H1 (cell line): ENCODE results near the gene SLC15A3. TPM values are rescaled to one million over a fixed set of nuclear protein-coding genes. Genes with fewer than 3 reads are reported as not detected.

ENCODE experiments used
- CTCF ChIA-PET: fragments of 300-600 bp; sonication (Branson Sonifier 250); formaldehyde crosslinking; loops from one replicate; lab custom pipeline; 2021; ENCODE audit not compliant: partially characterized antibody; lab: Charles Lee
- POLR2A ChIA-PET: fragments of 300-600 bp; sonication (Branson Sonifier 250); formaldehyde crosslinking; loops from one replicate; lab custom pipeline; 2021; ENCODE audit warnings: inconsistent platforms; ENCODE audit not compliant: partially characterized antibody; lab: Charles Lee
- DNase-seq, 2 experiments: peaks; one replicate each; pipeline versions ENCODE4 v3.0.0 to v3.0.0-alpha.2; 2010 to 2022; ENCODE audit warnings: low spot score in 2 of 2, low read depth in 1 of 2, mixed read lengths in 1 of 2
- FAIRE-seq: peaks from 2 replicates; lab custom pipeline; 2011; peaks lifted over from hg19 to GRCh38; lab: Jason Lieb, UNC
- H2AFZ ChIP-seq: 2 replicates; pipeline ENCODE4 v1.8.1; 2012; ENCODE audit warnings: low read length, inconsistent platforms
- H2AK5ac ChIP-seq: 2 replicates; pipeline ENCODE4 v1.6.1; 2013; ENCODE audit warnings: low read depth, low read length
- H2BK120ac ChIP-seq: replicated peaks from 2 replicates; pipeline ENCODE3; 2013; ENCODE audit warnings: low read depth, low read length, inconsistent platforms
- H2BK12ac ChIP-seq: 2 replicates; pipeline ENCODE4 v1.6.1; 2013; ENCODE audit warnings: low read depth, low read length
- H2BK15ac ChIP-seq: 2 replicates; pipeline ENCODE4 v1.6.1; 2013; ENCODE audit warnings: low read length
- H2BK20ac ChIP-seq: 2 replicates; pipeline ENCODE4 v1.6.1; 2013; ENCODE audit warnings: low read length
- H2BK5ac ChIP-seq: 2 replicates; pipeline ENCODE4 v1.6.1; 2013; ENCODE audit warnings: low read depth, low read length
- H3K14ac ChIP-seq: 2 replicates; pipeline ENCODE4 v1.6.1; 2013; ENCODE audit warnings: inconsistent platforms; ENCODE audit not compliant: insufficient read length
- H3K18ac ChIP-seq: 2 replicates; pipeline ENCODE4 v1.6.1; 2013; ENCODE audit warnings: low read length; ENCODE audit errors: extremely low read depth
- H3K23ac ChIP-seq: 2 replicates; pipeline ENCODE4 v1.6.1; 2013; ENCODE audit warnings: inconsistent platforms; ENCODE audit not compliant: insufficient read length
- H3K23me2 ChIP-seq: 2 replicates; pipeline ENCODE4 v1.6.1; 2013; ENCODE audit warnings: low read depth, low read length
- H3K27ac ChIP-seq: 2 replicates; pipeline ENCODE4 v1.6.1; 2011; ENCODE audit warnings: low read depth, low read length, inconsistent platforms
- H3K27me3 ChIP-seq, 4 experiments: replicated peaks in 1 of 4; 1 replicate in 1 of 4; 2 replicates in 3 of 4; pipeline versions ENCODE4 v1.6.1 to v1.8.1; 2011 to 2013; ENCODE audit warnings: low read length in 3 of 4, mild to moderate bottlenecking in 3 of 4, inconsistent platforms in 2 of 4, mixed read lengths in 2 of 4, moderate library complexity in 1 of 4; ENCODE audit not compliant: control insufficient read depth in 3 of 4, insufficient read depth in 3 of 4; ENCODE audit errors: extremely low read depth in 1 of 4
- H3K36me3 ChIP-seq, 4 experiments: 2 replicates each; pipeline versions ENCODE4 v1.6.1 to v1.8.1; 2011 to 2013; ENCODE audit warnings: mild to moderate bottlenecking in 4 of 4, low read length in 3 of 4, moderate library complexity in 2 of 4, control low read depth in 1 of 4, inconsistent platforms in 1 of 4; ENCODE audit not compliant: insufficient read depth in 4 of 4, control insufficient read depth in 2 of 4
- H3K4ac ChIP-seq: replicated peaks from 2 replicates; pipeline ENCODE3; 2013; ENCODE audit warnings: low read length, low read depth, mixed read lengths, inconsistent platforms; ENCODE audit not compliant: insufficient read length
- H3K4me1 ChIP-seq, 4 experiments: replicated peaks in 1 of 4; 1 replicate in 1 of 4; 2 replicates in 3 of 4; pipeline versions ENCODE4 v1.6.1 to v1.8.1; 2011 to 2013; ENCODE audit warnings: low read length in 3 of 4, inconsistent platforms in 2 of 4, mixed read lengths in 1 of 4; ENCODE audit not compliant: insufficient read depth in 4 of 4, control insufficient read depth in 3 of 4
- H3K4me2 ChIP-seq, 2 experiments: 2 replicates each; pipeline versions ENCODE4 v1.6.1 to v1.8.1; 2011 to 2013; ENCODE audit warnings: low read depth in 2 of 2, low read length in 2 of 2, control low read depth in 1 of 2, inconsistent platforms in 1 of 2, mild to moderate bottlenecking in 1 of 2; ENCODE audit not compliant: insufficient read depth in 1 of 2
- H3K4me3 ChIP-seq, 4 experiments: fragments of 200-600, 300-600 bp in 1 of 4; sonication (generic), shearing (Covaris generic), sonication (Bioruptor Twin) in 1 of 4; 2 replicates each; pipeline versions ENCODE4 v1.5.1 to v1.8.1; 2011 to 2016; ENCODE audit warnings: low read length in 4 of 4, low read depth in 3 of 4, control low read depth in 2 of 4, inconsistent platforms in 2 of 4, mild to moderate bottlenecking in 2 of 4, mixed read lengths in 1 of 4, moderate library complexity in 1 of 4; ENCODE audit not compliant: insufficient read depth in 2 of 4; ENCODE audit errors: extremely low read depth in 1 of 4
- H3K56ac ChIP-seq: replicated peaks from 2 replicates; pipeline ENCODE3; 2013; ENCODE audit warnings: low read depth, mild to moderate bottlenecking, mixed read lengths, low read length, inconsistent platforms; ENCODE audit not compliant: insufficient read length
- H3K79me1 ChIP-seq: 2 replicates; pipeline ENCODE4 v1.6.1; 2013; ENCODE audit warnings: low read depth, low read length, control low read depth
- H3K79me2 ChIP-seq, 2 experiments: 2 replicates each; pipeline versions ENCODE4 v1.6.1 to v1.8.1; 2012 to 2013; ENCODE audit warnings: low read length in 2 of 2, mild to moderate bottlenecking in 2 of 2, inconsistent platforms in 1 of 2; ENCODE audit not compliant: insufficient read depth in 2 of 2, control insufficient read depth in 1 of 2
- H3K9ac ChIP-seq, 4 experiments: replicated peaks in 1 of 4; 1 replicate in 1 of 4; 2 replicates in 3 of 4; pipeline versions ENCODE4 v1.6.1 to v1.8.1; 2011 to 2013; ENCODE audit warnings: low read depth in 3 of 4, low read length in 3 of 4, control low read depth in 2 of 4, mild to moderate bottlenecking in 2 of 4, moderate library complexity in 2 of 4, inconsistent platforms in 1 of 4; ENCODE audit errors: extremely low read depth in 1 of 4
- H3K9me3 ChIP-seq, 2 experiments: 2 replicates each; pipeline versions ENCODE4 v1.6.1 to v1.8.1; 2012 to 2013; ENCODE audit warnings: mild to moderate bottlenecking in 2 of 2, moderate library complexity in 2 of 2, control low read depth in 1 of 2, inconsistent platforms in 1 of 2, low read depth in 1 of 2, low read length in 1 of 2, mixed read lengths in 1 of 2; ENCODE audit not compliant: insufficient read depth in 2 of 2
- H4K20me1 ChIP-seq, 2 experiments: replicated peaks in 1 of 2; 2 replicates each; pipeline versions ENCODE3 to v1.8.1; 2011 to 2013; ENCODE audit warnings: inconsistent platforms in 2 of 2, low read length in 2 of 2, mild to moderate bottlenecking in 1 of 2; ENCODE audit not compliant: insufficient read depth in 2 of 2, control insufficient read depth in 1 of 2
- H4K5ac ChIP-seq: 2 replicates; pipeline ENCODE4 v1.6.1; 2013; ENCODE audit warnings: low read length, low read depth, mixed read lengths, inconsistent platforms; ENCODE audit not compliant: insufficient read length
- H4K8ac ChIP-seq: 2 replicates; pipeline ENCODE4 v1.8.0; 2013; ENCODE audit warnings: mild to moderate bottlenecking, moderate library complexity, low read length, inconsistent platforms; ENCODE audit not compliant: insufficient read depth; ENCODE audit errors: extremely low read depth
- H4K91ac ChIP-seq: replicated peaks from 2 replicates; pipeline ENCODE3; 2013; ENCODE audit warnings: low read length, mixed read lengths, inconsistent platforms; ENCODE audit not compliant: insufficient read length
- EP300 ChIP-seq, 2 experiments: IDR thresholded peaks; 1 replicate in 1 of 2; 2 replicates in 1 of 2; pipeline ENCODE4 v1.6.1; 2011 to 2012; ENCODE audit warnings: low read depth in 2 of 2, low read length in 2 of 2, mild to moderate bottlenecking in 2 of 2, borderline replicate concordance in 1 of 2, inconsistent platforms in 1 of 2, moderate library complexity in 1 of 2
- GTF2F1 ChIP-seq: IDR thresholded peaks from 2 replicates; pipeline ENCODE4 v1.6.1; 2012; ENCODE audit warnings: low read depth, low read length, improper control_type of control experiment, borderline replicate concordance
- HDAC2 ChIP-seq, 2 experiments: fragments of 300-600 bp in 1 of 2; sonication (generic) in 1 of 2; IDR thresholded peaks; 2 replicates each; pipeline ENCODE4 v1.6.1; 2011 to 2012; ENCODE audit warnings: low read depth in 2 of 2, low read length in 2 of 2, mild to moderate bottlenecking in 2 of 2, moderate library complexity in 2 of 2, borderline replicate concordance in 1 of 2, inconsistent platforms in 1 of 2
- JUND ChIP-seq: IDR thresholded peaks from 2 replicates; pipeline ENCODE4 v1.6.1; 2011; ENCODE audit warnings: mild to moderate bottlenecking, improper control_type of control experiment, low read length
- KDM1A ChIP-seq: fragments of 200-600, 300-600 bp; sonication (generic); IDR thresholded peaks from 2 replicates; pipeline ENCODE4 v1.7.1; 2016; ENCODE audit warnings: mild to moderate bottlenecking, low read length, borderline replicate concordance
- SIRT6 ChIP-seq: IDR thresholded peaks from one replicate; pipeline ENCODE4 v1.7.1; 2012; ENCODE audit warnings: low read length, inconsistent platforms
- TBP ChIP-seq: IDR thresholded peaks from 2 replicates; pipeline ENCODE4 v1.6.1; 2011; ENCODE audit warnings: low read depth, low read length, improper control_type of control experiment
- WGBS, 2 experiments: shearing (Covaris generic) in 1 of 2; methylation state at CpG; one replicate each; pipeline versions ENCODE4 v1.1.6 to v1.1.7; 2013 to 2015; ENCODE audit warnings: low lambda C conversion rate in 2 of 2, mixed read lengths in 2 of 2, inconsistent platforms in 1 of 2, low coverage in 1 of 2, missing lambda C conversion rate in 1 of 2; ENCODE audit not compliant: insufficient replicate concordance in 2 of 2, insufficient coverage in 1 of 2, insufficient read length in 1 of 2; ENCODE audit errors: extremely low coverage in 1 of 2, missing lambda C conversion rate in 1 of 2; 5-methylcytosine and 5-hydroxymethylcytosine counted together
- polyA plus RNA-seq, 7 experiments: library from polyadenylated mRNA; depleted of rRNA in 3 of 7; stranded (reverse) in 5 of 7; unstranded in 2 of 7; fragments of >200 nt in 5 of 7; fragments of 200-250 nt in 2 of 7; gene quantifications; 1 replicate in 5 of 7; 2 replicates in 1 of 7; 4 replicates in 1 of 7; pipeline versions ENCODE4 v1.2.1 to v1.2.3, GENCODE V29; 2011 to 2013; ENCODE audit warnings: missing spikeins in 2 of 7, mixed read lengths in 2 of 7
- total RNA-seq: library from RNA; stranded (reverse); fragmentation: NEBNext Ultra II Directional; extraction: Animal tissue kit (Norgen Biotek cat#: 25700); gene quantifications from 2 replicates; pipeline ENCODE4 v1.2.1, GENCODE V29; 2021
- TF ChIP-seq, protein P1 (sequence below): IDR thresholded peaks from 2 replicates; pipeline ENCODE4 v1.6.1; 2012; ENCODE audit warnings: inconsistent platforms
- TF ChIP-seq, protein P2 (sequence below), 3 experiments: IDR thresholded peaks; 1 replicate in 2 of 3; 2 replicates in 1 of 3; pipeline versions ENCODE4 v1.5.1 to v1.6.1; 2011; ENCODE audit warnings: low read length in 3 of 3, mild to moderate bottlenecking in 3 of 3, inconsistent platforms in 2 of 3, low read depth in 1 of 3, moderate library complexity in 1 of 3; ENCODE audit not compliant: insufficient read depth in 1 of 3; ENCODE audit errors: control extremely low read depth in 1 of 3

Gene SLC15A3
- total and polyA plus RNA-seq, 2 of the 8 experiments (the other 6 are each of a cell fraction or from before 2014, with no cell fraction given), result 25.8 to 31.0 TPM

DNA sequence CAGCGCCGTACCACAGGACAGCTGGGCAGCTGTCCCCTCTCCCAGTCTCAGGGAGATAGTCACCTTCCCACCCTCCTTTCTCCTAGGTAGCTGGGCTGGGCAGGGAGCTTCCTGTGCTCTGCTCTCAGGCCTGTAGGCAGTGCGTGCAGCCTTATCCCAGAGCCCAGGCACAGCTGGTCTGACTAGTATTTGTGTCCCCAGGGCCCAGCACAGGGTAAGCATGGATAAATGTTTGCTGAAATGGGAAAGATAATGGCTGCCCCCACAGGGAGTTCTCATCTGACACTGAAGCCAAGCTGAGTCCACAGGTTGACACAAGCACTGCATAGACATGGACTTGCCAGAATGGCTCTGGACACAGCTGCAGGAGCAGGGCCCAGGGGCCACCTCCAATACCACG, 9.8 kb downstream of the SLC15A3 start:
- no peak overlapping the region for H2AFZ ChIP-seq
- no peak overlapping the region for H3K4me2 ChIP-seq
- no peak overlapping the region for H2BK12ac ChIP-seq
- H2BK20ac ChIP-seq, result no peak overlapping the region
- DNase-seq (no peak), FAIRE-seq (no peak)
- H3K18ac ChIP-seq, result no peak overlapping the region
- H3K4me1 ChIP-seq, result no peaks in the 10 kb centered on the region; a peak in 1 of 7 replicates
- no peak overlapping the region for H3K56ac ChIP-seq
- H3K23ac ChIP-seq, result no peak overlapping the region
- no peak overlapping the region for H2BK120ac ChIP-seq
- no peak overlapping the region for H3K9ac ChIP-seq
- H2AK5ac ChIP-seq, result no peak overlapping the region
- H2BK5ac ChIP-seq, result no peak overlapping the region
- H3K27ac ChIP-seq, result no peak overlapping the region
- H4K20me1 ChIP-seq, result peaks cover 1 to 2% of the 10 kb centered on the region in 2 experiments
- no peaks in the 10 kb centered on the region for H3K23me2 ChIP-seq
- no peak overlapping the region for H4K5ac ChIP-seq
- ChIA-PET POLR2A (interaction anchor here (1.7 to 2.0 kb wide), 2 partner anchors 9 to 11 kb away, joined by 8 to 10 read pairs; partner anchors contain the start of gene SLC15A3), CTCF (interaction anchor here (0.7 to 1.3 kb wide), 4 partner anchors 12 to 246 kb away, joined by 3 to 4 read pairs (median 3); no protein-coding TSS in a partner anchor)
- no peaks in the 10 kb centered on the region; the same call in 1 of the 2 replicates for H3K79me1 ChIP-seq
- H3K4ac ChIP-seq, result no peak overlapping the region
- H2BK15ac ChIP-seq, result no peak overlapping the region
- no peaks in the 10 kb centered on the region for H3K27me3 ChIP-seq
- no peak overlapping the region for H3K4me3 ChIP-seq
- peaks cover 0 to 2% of the 10 kb centered on the region in 2 experiments; a peak in 1 of 4 replicates for H3K79me2 ChIP-seq
- H4K91ac ChIP-seq, result no peak overlapping the region
- WGBS, 2 experiments, result 85% methylated on average over 4 of the region's 4 CpGs; no CpG with 5 or more reads in 1 of the 2 experiments
- H3K9me3 ChIP-seq, result no peaks in the 10 kb centered on the region
- no peak overlapping the region for H4K8ac ChIP-seq
- no peak overlapping the region for H3K14ac ChIP-seq
- H3K36me3 ChIP-seq, result peaks cover 0 to 3% (median 1%) of the 10 kb centered on the region in 4 experiments; a peak in 2 of 8 replicates
- TF ChIP-seq JUND, result no peak
- TF ChIP-seq, protein P1, sequence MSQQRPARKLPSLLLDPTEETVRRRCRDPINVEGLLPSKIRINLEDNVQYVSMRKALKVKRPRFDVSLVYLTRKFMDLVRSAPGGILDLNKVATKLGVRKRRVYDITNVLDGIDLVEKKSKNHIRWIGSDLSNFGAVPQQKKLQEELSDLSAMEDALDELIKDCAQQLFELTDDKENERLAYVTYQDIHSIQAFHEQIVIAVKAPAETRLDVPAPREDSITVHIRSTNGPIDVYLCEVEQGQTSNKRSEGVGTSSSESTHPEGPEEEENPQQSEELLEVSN, result no peak
- TF ChIP-seq, protein P2, sequence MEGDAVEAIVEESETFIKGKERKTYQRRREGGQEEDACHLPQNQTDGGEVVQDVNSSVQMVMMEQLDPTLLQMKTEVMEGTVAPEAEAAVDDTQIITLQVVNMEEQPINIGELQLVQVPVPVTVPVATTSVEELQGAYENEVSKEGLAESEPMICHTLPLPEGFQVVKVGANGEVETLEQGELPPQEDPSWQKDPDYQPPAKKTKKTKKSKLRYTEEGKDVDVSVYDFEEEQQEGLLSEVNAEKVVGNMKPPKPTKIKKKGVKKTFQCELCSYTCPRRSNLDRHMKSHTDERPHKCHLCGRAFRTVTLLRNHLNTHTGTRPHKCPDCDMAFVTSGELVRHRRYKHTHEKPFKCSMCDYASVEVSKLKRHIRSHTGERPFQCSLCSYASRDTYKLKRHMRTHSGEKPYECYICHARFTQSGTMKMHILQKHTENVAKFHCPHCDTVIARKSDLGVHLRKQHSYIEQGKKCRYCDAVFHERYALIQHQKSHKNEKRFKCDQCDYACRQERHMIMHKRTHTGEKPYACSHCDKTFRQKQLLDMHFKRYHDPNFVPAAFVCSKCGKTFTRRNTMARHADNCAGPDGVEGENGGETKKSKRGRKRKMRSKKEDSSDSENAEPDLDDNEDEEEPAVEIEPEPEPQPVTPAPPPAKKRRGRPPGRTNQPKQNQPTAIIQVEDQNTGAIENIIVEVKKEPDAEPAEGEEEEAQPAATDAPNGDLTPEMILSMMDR (IDR thresholded peaks at IDR 0.05; ENCODE audit: control extremely low read depth in 1 of 3, insufficient read depth in 1 of 3, low read depth in 1 of 3, low read length in 3 of 3), result no peak
- TF ChIP-seq GTF2F1, result no peak
- TF ChIP-seq EP300 (IDR thresholded peaks at IDR 0.05; ENCODE audit: borderline replicate concordance in 1 of 2, low read depth in 2 of 2, low read length in 2 of 2), result no peak
- TF ChIP-seq SIRT6, result no peak
- TF ChIP-seq HDAC2 (IDR thresholded peaks at IDR 0.05; ENCODE audit: borderline replicate concordance in 1 of 2, low read depth in 2 of 2, low read length in 2 of 2), result no peak
- TF ChIP-seq TBP, result no peak
- no peak for TF ChIP-seq KDM1A
